Stimulated activated CD8-positive, alpha-beta memory T cell treated with anti-CD3 and anti-CD28 coated beads, Interleukin-4, amount 100 ng/mL, for 48 hours (primary cell): Measurements from ENCODE around the gene MARCHF3.
"Not testable (repeated sequence)": the region's sequence is repeated elsewhere in the genome, so short reads cannot be mapped to it uniquely, and the experiment has no call there.

Source experiments
- DNase-seq: peaks from one replicate; pipeline ENCODE4 v3.0.0-alpha.2; 2020

The MARCHF3 gene

GRCh38 chr5:126911986-126912385, 118.4 kb downstream of the MARCHF3 start:
- DNase-seq: no peak

DNA sequence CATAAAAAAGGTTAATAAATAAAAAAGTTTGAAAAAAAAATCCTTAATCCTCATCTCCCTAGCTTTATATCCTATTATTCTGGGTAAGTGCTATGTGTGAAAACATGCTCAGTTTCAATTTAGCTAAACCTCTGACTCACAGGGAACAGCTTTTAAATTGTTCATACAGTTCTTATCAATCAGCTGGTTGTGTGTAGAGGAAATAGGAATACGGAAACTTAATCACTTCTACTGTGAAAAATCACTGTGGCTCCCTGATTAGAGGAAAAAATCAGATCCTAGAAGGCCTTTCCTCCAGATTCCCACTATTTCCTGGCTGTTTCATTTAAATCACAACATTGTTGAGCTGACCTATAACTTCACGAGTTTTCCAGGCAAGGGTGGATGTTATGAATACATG, 120.5 kb downstream of the MARCHF3 start:
- DNase-seq: no peak

DNA sequence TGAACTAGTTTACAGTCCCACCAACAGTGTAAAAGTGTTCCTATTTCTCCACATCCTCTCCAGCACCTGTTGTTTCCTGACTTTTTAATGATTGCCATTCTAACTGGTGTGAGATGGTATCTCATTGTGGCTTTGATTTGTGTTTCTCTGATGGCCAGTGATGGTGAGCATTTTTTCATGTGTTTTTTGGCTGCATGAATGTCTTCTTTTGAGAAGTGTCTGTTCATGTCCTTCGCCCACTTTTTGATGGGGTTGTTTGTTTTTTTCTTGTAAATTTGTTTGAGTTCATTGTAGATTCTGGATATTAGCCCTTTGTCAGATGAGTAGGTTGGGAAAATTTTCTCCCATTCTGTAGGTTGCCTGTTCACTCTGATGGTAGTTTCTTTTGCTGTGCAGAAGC, 126.0 kb downstream of the MARCHF3 start:
- not testable (repeated sequence) for DNase-seq

GRCh38 chr5:126900796-126901195, 129.6 kb downstream of the MARCHF3 start:
- no peak for DNase-seq

GRCh38 chr5:126899476-126899875, 130.9 kb downstream of the MARCHF3 start:
- DNase-seq: no peak

DNA sequence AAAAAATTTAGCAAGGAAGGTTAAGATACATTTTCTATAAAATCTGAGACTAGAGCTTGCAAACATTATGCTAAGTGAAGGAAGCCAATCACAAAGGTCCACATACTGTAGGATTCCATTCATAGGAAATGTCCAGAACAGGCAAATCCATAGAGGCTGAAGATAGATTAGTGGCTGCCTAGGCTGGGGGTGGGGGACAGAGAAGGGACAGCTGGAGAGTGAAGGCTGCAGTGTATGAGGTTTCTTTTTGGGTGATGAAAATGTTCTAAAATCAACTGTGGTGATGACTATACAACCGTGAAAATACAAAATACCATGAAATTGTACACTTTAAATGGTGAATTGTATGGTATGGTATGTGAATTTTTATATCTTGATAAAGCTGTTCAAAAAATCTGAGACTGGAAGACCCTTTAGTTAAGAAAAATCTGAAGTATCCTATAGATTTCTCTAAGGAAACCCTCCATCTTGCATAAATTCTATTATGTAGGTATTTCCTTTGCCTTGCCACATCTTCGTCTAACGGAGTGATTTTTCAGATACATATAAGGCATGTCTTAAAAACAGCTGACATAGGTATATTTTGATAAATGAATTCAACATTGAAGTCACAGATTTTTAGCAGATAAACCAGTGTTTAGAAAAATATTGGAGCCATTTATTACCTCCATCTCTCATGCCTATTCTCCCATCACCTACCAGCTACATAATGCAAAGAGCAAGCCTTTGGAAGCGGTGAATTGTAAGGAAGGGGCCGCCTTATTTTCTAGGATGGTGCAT, 132.3 kb downstream of the MARCHF3 start:
- no peak for DNase-seq

DNA sequence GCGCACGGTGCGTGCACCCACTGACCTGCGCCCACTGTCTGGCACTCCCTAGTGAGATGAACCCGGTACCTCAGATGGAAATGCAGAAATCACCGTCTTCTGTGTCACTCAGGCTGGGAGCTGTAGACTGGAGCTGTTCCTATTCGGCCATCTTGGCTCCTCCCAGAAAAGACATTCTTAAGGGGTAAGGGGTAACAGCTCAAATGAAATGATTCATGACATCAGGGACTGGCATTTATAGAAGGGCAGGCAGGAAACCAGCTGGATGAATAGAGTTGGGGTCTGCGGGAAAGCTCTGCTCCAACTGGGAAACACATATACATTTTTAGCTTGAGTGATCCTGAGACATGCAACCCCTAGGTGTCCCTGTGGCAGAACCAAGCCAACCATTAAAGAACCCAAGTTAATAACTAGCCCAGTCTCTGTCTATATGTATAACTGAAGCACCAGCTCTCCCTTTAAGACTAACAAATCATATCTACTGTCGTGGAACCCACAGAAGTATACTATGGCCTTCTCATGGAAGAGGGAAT, 134.1 kb downstream of the MARCHF3 start:
- DNase-seq: no peak

DNA sequence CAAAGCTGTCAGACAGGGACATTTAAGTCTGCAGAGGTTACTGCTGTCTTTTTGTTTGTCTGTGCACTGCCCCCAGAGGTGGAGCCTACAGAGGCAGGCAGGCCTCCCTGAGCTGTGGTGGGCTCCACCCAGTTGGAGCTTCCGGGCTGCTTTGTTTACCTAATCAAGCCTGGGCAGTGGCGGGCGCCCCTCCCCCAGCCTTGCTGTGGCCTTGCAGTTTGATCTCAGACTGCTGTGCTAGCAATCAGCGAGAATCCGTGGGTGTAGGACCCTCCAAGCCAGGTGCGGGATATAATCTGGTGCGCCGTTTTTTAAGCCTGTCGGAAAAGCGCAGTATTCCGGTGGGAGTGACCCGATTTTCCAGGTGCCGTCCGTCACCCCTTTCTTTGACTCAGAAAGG, 134.6 kb downstream of the MARCHF3 start:
- DNase-seq: not testable (repeated sequence)

DNA sequence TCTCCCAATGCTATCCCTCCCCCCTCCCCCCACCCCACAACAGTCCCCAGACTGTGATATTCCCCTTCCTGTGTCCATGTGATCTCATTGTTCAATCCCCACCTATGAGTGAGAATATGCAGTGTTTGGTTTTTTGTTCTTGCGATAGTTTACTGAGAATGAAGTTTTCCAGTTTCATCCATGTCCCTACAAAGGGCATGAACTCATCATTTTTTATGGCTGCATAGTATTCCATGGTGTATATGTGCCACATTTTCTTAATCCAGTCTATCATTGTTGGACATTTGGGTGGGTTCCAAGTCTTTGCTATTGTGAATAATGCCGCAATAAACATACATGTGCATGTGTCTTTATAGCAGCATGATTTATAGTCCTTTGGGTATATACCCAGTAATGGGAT, 139.9 kb downstream of the MARCHF3 start:
- DNase-seq: not testable (repeated sequence)

DNA sequence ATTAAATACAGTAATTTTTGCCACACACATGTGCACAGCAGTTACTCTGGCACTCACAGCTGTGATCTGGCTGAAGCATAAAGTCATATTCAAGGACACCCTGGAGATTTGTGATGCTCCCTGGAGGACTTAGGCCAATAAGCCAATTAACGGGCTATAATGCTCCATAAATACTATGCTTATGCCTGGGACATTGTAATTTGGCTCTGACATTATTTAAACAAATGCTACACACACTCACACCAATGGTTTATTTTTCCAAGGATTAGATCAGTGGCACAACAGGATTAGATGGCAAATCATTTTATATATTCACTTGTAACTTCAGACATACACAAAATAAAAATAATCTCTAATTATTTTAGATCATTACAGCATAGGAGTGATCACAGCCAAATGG, 142.2 kb downstream of the MARCHF3 start:
- no peak for DNase-seq

DNA sequence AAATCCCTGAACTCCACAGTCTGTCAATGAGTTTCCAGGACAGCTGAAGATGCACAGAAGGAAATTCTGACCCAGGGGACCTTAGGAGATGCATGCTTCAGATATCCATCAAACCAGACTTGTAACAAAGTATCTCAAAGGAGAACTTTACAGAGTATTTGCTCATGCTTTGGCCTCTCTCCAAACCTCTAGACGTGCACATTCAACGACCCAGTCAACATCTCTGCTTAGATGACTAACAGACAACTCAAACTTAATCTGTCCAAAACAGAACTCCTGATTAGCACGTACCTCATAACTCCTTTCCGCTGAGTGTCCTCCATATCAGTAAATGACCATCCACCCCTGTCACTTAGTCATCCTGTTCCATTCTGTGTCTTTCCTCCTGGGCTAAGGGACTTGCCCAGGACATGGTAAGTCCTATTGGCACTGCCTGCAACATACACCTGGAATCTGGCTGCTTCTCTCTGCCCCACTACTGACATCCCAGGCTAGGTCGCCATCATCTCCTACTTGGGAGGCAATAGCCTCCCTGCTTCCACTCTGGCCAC, 146.0 kb downstream of the MARCHF3 start:
- DNase-seq: no peak

GRCh38 chr5:126883564-126884245, 146.7 kb downstream of the MARCHF3 start:
- no peak for DNase-seq

DNA sequence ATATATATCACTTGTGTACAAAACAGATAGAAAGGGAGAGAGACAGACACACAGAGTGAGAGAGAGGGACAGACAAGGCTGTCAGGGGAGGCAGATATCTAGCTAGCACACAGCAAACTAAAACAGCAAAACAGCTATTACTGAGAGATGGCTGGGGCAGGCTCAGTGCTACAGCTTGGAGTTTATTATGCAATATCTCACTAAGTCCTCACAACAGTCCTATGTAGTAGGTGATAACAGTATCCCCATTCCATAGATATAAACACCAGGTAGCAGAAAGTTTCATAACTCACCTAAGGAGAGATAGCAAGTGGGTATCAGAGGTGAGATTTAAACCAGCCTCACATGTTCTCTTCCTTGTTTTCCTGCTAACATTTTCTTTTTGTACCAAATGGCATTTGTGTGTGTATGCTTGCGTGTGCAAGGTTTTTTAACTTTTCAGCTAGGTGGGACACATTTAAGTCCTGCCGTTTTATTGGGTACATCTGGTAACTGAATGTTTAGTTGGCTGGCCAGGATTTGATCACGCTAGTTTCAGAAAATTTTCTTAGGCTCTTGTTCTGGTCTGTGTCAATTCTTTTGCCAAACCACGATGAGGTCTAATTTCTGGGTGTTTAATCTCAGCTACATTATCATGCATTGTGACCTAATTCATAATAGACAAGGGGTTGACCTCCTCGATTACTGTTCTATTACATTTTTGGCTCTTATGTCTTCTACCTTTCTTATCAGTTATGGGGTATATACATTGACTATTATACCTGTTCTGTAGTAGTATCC, 148.3 kb downstream of the MARCHF3 start:
- no peak for DNase-seq

- DNase-seq: no peak
Observed at GRCh38 chr5:126878634-126879033, 151.7 kb downstream of the MARCHF3 start.

GRCh38 chr5:126878085-126878484, 152.3 kb downstream of the MARCHF3 start:
- no peak for DNase-seq

DNA sequence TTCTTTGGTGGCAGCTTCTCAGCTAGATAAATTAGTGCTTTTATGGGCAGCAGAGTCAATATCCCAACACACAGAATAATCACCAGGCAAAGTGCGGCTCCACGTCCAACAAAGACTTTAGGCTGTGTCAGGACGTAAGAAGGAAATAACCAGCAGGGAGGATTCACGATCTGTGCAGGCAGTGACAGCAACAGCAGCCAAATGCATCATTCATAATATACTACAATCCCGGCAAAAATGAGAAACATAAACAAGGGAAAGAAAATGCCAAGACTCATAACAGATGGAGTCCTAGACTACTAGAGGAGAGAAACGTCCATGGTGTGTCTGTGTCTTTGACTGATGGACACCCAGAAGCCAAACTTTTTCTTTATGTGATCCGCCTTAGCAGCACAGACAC, 152.8 kb downstream of the MARCHF3 start:
- no peak for DNase-seq

- no peak for DNase-seq
Observed at GRCh38 chr5:126875303-126875785, 155.0 kb downstream of the MARCHF3 start.

GRCh38 chr5:126872561-126873354, 157.6 kb downstream of the MARCHF3 start:
- DNase-seq: no peak

- DNase-seq: no peak
Observed at GRCh38 chr5:126871441-126871840, 158.9 kb downstream of the MARCHF3 start.

DNA sequence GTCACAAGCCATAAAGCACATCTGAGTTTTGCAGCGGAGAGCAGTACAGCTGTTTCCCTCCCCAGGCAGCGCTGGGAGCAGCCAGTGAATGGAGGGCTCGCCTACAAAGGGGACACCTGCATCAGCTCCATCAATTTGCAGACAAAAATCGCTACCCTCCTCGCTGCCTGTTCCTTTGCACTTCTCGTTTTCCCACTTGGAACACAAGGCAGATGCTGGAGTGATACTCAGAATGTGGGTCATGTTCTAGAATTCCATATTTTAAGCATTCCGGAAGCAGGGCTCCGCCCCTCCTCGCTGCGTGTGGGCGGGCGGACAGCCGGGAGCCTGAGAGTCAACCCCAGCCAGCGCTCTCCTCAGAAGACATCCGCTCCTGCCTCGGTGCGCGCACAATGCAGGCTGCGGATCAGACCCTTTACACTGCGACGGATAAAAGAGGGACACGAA, 161.3 kb downstream of the MARCHF3 start:
- DNase-seq: peak; percentile 48

GRCh38 chr5:126868338-126869004, 161.9 kb downstream of the MARCHF3 start:
- DNase-seq: no peak
